GM19455 (cell line): ENCODE measurements around the gene NFATC2.
"Not testable (repeated sequence)": the region's sequence is repeated elsewhere in the genome, so short reads cannot be mapped to it uniquely, and the experiment has no call there.

Source experiments
- ATAC-seq: cut with Tn5 transposase; IDR thresholded peaks from one replicate; pipeline ENCODE4 v1.9.1; 2021; ENCODE audit not compliant: unreplicated experiment

NFATC2 gene

DNA sequence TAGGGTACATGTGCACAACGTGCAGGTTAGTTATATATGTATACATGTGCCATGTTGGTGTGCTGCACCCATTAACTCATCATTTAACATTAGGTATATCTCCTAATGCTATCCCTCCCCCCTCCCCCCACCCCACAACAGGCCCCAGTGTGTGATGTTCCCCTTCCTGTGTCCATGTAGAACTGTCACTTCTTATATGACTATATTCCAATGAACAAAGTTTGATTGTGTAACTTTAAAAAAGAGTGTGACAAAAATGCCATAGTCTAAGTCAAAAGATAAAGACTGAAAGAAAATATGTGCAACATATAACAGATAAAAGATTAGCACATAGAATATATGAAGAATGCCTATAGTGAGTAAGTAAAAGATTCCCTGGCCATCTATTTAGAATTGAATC is 66.4 kb downstream of the NFATC2 start:
- not testable (repeated sequence) for ATAC-seq

DNA sequence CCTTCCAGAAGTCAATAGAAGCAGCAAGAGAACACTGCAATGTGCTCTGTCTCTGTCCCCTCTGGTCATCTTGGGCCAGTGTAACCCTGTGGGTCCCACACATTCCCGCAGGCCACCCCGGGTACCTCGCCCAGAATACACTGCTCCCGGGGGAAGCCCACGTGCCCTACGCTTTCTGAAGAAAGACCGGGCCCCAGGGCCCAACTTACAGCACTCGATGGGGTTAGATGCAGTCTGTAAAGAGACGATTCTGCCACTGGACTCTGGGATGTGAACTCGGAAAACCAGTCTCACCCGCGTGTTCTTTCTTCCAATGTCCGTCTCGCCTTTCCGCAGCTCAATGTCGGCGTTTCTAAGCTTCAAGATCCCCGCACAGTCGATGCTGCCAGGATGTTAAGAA is 68.7 kb downstream of the NFATC2 start:
- no peak for ATAC-seq

DNA sequence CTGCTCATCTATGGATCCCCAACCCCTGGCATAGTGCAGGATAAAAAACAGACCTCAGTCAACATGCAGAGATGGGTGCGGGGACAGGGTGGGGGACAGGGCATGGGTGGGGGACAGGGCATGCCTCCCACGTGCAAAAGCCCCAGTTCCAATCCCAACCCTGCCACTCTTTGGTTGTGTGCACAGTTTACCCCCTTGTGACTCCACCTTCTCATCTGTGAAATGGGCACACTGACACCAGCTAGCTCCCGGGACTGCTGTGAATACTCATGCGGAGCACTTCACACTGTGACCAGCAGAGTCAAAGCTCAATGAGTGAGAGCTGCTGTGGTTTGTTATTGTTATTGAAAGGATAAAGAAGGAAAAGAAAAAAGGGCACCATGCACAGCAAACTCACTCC is 69.3 kb downstream of the NFATC2 start:
- no peak for ATAC-seq

DNA sequence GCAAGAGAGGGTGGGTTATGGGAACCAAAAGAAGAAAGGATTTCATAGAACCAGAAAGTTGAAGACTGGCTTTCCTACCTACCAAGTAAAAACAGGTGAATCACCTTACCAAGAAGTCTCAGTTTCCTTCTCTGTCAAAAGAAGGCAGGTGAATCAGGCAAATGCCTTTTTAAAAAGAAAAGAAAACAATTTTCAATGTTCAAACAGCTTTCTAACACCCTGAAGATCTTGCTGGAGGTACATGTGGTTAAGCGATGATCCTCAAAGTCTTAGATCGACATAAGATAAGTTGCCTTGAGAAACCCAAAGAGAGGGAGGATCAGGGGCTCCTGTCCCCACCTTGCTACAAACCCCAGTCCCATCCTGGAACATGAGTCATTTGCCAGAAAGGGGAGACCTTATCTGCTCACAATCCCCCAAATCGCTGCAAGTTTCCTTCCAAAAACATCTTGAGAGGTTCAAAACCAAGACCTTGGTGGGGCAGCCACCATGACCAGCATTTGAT is 71.6 kb downstream of the NFATC2 start:
- no peak for ATAC-seq

DNA sequence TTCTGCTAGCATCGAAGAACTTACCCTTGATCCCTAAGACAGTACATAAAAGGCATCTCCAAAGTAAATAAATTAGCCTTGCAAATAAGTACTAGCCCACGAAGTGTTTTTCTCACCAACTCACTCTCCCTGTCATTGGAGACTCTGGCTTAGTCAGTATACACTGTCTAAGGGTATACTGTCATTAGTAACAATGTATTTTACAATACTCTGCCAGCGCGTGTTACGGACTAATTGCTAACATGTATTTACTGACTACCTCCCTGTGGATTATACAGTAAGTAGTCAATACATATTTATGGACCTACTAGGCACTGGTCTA is 72.1 kb downstream of the NFATC2 start:
- ATAC-seq, result no peak

DNA sequence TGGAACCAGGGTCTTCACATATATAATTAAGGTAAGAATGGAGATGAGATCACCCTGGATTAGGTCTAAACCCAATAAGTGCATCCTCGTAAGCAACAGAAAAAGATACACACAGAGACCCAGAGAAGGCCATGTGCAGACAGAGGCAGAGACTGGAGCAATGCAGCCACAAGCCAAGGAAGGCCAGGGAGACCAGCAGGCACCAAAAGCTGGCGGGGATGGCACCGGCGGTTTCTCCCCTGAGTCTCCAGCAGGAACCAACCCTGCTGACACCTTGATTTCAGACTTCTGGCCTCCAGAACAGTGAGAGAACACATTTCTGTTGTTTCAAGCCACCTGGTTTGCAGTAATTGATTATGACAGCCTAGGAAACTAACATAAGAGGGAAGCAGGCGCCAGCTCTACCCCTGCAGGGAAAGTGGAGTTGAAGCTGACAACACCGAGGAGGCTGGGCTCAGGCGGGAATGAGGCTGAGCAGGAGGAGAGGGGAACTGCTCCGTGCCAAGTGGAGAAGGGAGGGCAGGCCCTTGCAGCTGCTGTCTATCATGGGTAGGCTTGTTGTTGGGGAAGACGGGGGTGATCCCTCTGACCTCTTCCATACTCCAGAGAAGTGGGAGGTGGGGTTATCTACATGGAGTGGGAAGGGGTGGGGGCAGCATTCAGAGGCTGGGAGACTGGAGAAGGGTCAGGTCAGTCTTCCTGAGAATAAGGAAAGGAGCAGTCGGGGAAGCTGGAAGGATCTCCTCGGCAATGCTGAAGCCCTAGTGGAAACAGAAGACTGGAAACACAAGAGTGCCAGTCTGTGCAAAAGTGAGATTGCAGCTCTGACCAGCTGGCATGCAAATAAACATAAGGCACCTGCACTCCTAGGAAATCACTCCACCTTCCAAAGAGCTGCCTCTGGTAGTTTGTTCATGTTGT is 72.7 kb downstream of the NFATC2 start:
- no peak for ATAC-seq

DNA sequence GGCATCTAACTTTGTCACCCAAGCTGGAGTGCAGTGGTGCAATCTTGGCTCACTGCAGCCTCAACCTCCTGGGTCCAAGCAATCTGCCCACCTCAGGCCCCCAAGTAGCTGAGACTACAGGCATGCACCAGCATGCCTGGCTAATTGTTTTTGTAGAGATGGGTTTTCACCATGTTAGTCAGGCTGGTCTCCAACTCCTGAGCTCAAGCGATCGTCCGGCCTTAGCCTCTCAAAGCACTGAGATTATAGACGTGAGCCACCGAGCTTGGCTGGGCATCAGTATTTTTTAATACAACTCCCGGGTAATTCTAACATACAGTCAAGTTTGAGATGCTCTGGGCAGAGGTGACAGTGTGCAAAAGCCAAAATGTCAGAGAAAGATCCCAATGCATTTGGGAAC is 73.5 kb downstream of the NFATC2 start:
- no peak for ATAC-seq

DNA sequence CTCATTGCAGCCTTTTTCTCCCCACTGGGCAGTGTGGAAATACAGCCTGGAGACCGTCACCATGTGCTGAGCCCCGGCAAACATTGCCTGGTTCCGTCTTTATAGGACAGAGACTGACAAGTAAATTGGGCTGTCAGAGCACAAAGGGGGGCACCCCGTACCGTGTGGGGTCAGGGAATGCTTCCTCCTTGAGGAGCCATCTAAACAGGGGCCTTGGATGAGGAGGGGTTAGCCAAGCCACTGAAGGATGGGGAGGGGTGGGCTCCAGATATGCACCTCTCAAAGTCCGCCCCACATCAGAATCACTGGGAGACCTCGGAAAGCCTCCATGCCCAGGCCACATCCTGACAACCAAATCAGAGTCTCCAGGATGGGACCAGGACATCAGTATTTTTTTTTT is 73.9 kb downstream of the NFATC2 start:
- no peak for ATAC-seq

DNA sequence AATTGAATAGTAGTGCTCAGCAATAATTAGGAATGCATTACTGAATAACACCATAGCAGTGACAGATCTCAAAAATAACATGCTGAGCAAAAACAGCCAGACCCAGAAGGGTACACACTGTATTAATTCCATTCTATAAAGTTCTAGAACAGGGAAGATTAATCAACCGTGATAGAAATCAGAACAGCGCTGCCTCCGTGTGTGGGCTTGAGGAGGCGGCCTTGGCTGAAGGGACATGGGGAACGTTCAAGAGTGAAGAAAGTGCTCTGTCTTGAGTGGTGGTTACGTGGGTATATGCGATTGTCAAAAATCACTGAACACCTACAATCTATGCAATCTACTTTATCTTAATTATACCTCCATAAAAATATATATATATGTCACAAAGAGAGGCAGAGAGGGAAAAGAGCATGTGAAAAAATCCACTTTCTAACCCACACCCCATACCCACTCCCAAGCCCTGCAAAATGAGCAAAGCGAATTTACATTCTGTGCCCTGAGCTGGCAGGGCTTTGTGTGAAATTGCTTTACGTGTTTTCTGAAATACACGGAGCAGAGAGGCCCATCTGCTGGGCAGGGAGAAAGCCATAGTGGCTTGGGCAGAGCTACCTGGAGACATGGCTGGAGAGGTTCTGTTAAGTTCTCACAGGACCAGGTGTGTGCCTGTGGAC is 74.4 kb downstream of the NFATC2 start:
- ATAC-seq, result no peak

DNA sequence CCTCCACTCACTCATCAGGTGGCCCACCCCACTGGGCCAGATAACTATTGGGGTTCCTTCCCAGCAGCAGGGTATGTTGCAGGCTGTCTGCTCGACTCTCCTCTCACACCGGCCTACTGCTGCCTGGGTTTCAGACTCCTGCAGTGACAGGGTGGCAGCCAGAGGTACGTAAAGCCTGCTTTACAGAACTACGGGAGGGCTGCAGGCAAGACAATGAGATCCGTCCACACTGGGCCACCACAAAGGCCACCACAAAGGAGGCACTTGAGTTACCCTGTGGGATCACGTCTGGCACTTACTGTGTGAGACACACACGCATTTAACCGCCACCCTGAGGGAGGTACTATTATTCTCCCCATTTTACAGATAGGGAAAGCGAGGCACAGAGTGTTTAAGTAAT is 78.5 kb downstream of the NFATC2 start:
- ATAC-seq, result no peak

DNA sequence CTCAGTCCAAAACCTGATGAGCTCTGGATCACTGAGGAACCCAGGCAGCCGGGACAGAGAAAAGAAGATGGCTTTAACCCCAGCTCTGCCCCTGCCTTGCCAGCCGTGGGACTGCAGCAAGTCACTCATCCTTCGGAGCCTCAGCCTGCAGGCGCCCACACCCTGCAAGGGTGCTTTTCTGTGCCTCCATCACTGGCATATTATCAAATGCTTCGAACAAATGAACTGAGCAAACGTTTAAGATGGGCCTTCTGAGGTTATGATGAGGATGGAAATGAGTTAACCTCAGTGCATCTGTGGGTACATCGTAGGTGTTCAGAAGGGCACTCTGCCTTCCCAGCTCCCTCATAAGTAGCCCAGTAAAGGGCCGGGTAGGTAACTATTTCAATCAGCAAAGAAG is 79.0 kb downstream of the NFATC2 start:
- no peak for ATAC-seq

DNA sequence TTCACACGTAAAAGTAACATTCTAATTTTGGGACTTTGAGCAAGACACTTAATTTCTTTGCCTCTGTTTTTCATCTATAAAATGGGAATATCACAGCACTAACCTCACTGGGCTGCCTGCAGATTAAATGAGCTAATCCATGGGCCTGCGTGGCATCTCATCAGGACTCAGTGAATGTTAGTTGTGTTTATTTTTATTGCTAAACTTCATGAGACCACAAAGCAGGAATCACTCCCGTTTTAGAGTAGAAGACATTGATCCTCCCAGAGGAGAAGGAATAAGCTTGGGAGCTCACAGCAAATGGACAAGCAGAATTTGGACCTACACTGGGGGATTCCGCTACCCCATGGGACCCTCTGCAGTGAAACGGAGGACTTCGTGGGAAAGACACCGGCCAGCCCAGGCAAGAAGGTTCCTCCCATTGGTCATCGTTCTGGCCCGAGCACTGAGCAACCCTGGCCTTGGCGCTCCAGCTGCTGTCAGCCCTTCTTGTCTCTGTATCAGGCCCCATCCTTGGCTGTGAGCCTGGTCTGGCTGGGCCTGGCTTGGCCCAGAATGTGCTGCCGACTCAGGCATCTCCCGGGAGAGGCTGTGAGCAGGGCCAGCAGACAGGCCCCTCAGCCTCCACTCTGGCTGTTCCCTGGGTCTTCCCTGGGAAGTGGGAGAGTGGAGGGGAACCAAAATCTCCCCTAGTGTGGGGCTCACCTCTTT is 79.8 kb downstream of the NFATC2 start:
- no peak for ATAC-seq

DNA sequence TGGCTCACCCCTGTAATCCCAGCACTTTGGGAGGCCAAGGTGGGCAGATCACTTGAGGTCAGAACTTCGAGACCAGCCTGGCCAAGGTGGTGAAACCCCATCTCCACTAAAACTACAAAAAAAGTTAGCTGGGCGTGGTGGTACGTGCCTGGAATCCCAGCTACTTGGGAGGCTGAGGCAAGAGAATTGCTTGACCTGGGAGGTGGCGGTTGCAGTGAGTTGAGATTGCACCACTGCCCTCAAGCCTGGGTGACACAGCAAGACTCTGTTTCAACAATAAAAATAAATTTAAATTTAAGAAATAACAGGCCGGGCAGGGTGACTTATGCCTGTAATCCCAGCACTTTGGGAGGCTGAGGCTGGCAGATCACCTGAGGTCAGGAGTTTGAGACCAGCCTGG is 80.7 kb downstream of the NFATC2 start:
- not testable (repeated sequence) for ATAC-seq

DNA sequence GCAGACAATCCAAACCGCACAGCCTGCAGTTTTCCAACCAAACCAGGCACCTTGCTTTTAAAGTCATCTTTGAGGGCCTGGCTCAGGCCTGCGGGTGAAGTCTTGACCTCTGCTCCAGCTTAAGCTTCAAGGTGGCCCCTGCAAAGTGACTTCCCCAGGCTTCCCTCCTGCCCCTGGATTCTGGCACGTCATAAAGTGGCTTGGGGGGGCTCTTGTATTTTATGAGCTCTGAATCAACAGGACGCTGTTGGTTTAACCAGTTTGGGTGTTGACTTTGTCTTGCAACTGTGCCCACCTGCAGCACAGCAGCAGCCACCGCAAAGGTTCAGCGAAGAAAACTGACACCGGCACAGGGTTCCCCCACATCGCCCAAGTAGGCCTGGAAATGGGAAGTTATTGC is 81.2 kb downstream of the NFATC2 start:
- ATAC-seq, result peak; percentile 31

DNA sequence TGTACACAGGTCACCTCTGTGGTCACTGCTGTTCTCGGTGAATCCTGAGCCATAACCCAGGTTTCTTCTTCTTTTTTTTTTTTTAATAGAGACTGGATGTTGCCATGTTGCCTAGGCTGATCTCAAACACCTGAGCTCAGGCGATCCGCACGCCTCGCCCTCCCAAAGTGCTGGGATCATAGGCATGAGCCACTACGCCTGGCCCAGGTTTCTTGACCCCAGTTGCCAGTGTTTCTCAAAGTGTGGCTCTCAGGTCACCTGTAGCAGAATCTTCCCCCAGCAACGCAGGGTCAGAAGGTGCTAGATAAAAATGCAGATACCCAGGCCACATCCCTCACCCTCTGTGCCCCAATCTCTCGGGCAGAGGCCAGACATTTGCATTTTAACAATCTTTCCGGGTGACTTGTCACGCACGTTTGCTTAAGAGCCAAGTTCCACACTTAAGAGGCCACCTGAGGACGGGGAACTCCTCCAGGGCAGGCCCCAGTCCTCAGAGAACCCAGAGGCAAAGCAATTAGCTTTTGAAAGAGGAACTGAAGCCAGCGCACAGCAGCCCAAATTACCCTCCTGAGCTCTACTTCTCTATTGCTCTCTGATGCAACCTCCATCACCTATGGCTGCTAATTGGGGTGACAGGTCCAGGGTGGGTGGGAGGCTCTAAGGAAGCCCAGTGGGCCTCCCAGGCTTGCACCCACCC is 81.8 kb downstream of the NFATC2 start:
- peak; percentile 94 for ATAC-seq

DNA sequence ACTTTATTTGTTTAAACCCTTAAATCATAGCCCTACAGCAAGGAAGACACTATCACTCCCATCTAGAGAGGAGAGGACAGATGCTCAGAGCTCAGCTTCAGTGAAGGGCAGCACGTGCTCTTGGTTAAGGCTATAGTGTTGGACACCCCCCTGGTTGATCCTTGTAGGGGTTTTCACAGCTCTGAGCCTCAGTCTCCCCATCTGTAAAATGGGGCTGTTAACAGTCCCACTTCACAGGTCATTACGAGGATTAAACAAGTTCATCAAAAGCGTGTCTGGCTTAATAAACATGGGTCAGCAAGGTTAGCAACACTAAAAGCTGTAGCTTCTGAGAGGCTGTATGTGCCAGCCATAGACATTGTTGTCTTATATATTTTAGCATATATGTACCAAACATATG is 82.4 kb downstream of the NFATC2 start:
- ATAC-seq, result no peak

DNA sequence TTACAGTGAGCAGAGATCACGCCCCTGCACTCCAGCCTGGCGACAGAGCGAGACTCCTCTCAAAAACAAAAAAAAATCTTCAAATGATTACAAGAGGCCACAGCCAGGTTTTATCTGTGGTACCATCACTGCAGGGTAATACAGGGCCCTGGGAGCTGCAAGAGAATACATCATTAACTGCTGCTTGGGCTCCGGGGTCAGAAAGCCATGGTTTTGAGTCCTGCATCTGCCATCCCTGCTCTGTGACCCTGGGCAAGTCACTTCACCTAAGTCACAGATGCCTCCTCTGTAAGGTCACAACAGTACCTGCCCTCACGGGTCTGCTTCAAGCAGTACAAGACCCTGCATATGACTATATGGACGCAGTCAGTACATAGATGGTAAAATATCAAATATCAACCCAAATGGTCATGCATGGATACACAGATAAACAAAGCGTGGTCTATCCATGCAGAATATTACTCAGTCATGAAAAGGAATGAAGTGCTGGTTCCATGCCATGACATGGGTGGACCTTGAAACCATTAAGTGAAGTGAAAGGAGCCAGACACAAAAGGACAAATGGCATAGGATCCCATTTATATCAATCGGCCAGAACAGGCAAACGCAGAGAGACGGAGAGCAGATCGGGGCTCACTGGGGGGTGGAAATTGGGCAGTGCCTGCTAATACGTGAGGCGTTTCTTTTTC is 83.6 kb downstream of the NFATC2 start:
- ATAC-seq, result no peak

DNA sequence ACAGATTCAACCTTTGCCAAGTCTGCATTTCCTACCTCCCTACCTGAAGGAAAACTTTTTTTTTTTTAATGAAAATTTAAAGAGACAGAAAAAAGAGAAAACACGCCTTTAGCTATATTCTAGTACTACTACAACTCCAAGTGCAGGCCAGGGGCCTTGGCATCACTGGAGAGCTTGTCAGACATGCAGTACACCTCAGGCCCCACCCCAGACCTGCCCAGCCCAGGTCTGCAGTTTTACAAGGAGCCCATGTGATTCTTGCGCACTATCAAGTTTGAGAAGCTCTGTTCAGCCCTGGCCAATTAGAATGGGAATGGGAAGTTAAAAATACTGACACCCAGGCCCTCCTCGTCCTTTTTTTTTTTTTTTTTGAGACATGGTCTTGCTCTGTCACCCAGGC is 85.0 kb downstream of the NFATC2 start:
- ATAC-seq, result no peak

DNA sequence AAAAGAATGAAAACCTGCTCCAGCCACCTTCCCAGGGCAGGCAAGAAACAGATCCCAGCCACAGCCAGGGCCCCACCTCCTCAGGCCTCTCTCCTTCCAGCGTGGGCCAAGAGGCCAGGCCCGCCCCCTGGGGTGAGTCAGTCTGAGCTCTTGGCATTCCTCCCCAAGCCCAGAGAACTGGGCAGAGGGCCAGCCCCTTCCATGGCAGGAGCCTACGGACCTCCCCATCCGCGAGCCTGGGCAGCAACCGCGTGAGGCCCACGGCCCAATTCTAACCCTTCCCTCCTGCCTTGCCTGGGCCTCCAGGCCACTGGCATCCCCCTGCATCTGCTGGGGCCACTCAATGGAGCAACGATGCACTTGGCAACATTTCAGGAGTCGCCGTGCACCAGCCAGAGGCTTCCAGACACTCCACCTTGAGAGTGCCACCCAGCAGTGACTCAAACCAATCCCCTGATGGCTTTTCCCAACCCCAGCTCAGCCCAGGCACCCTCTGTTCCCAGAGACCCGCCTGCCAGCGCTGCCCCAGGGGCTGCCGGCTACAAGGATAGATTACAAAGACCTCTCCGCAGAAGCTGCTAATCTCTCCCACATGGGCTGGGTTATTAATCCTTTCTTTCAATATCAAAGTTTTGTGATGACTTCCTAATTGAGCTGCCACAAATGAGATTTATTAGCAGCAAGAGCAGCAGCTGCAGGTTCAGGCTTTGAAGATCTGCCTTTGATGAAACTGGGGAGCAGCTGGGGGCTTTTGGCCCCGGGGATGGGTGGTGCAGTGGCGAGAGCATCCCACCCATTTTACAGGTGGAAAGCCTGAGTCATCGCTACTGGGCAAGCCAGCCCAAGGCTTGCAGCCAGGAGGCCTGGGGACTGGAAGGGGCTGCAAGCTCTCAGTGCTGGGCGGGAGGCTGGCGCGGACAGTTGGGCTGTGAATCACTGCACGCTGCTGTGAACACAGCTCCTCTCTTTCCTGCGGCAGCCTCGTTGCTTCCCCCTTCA is 85.7 kb downstream of the NFATC2 start:
- no peak for ATAC-seq
